Myocyte (in vitro differentiated cells): ENCODE data around the gene PCDHGA5. TPM values are rescaled to one million over a fixed set of nuclear protein-coding genes. Genes with fewer than 3 reads are reported as not detected.
"Not testable (repeated sequence)": the region's sequence is repeated elsewhere in the genome, so short reads cannot be mapped to it uniquely, and the experiment has no call there.

Experiments
- DNase-seq: peaks from one replicate; pipeline ENCODE4 v3.0.0-alpha.2; 2012; ENCODE audit warnings: low read depth
- total RNA-seq: library from RNA; depleted of rRNA; stranded (reverse); fragments of >200 nt; gene quantifications from 2 replicates; pipeline ENCODE4 v1.2.3, GENCODE V29; 2014

The PCDHGA5 gene
- total RNA-seq, 1 donor from 2014 or later, result 2.2 TPM

- no peak for DNase-seq
These were observed 20.7 kb downstream of the PCDHGA5 start for GRCh38 chr5:141384471-141385267.

GRCh38 chr5:141387557-141388311, 23.8 kb downstream of the PCDHGA5 start, which contains the start of gene PCDHGB4:
PCDHGB4 (plus strand) TSS chr5:141387698; CDS start chr5:141387885, 187 bp downstream.
- DNase-seq, result not testable (repeated sequence)

GRCh38 chr5:141388661-141389060, 24.7 kb downstream of the PCDHGA5 start:
- no peak for DNase-seq

GRCh38 chr5:141389153-141390042, 25.4 kb downstream of the PCDHGA5 start:
- no peak for DNase-seq

GRCh38 chr5:141392429-141393198, 28.7 kb downstream of the PCDHGA5 start, which contains the start of gene PCDHGA8:
PCDHGA8 (plus strand) TSS chr5:141392633; CDS start chr5:141392814, 181 bp downstream.
- peak; percentile 14 for DNase-seq

GRCh38 chr5:141393267-141393666, 29.3 kb downstream of the PCDHGA5 start:
- no peak for DNase-seq

GRCh38 chr5:141394401-141395187, 30.6 kb downstream of the PCDHGA5 start:
- DNase-seq, result not testable (repeated sequence)

- DNase-seq, result not testable (repeated sequence)
These were observed 34.0 kb downstream of the PCDHGA5 start, which contains the start of gene PCDHGB5 for GRCh38 chr5:141397756-141398551. PCDHGB5 (plus strand) TSS chr5:141397947; CDS start chr5:141398128, 181 bp downstream.

GRCh38 chr5:141398608-141399007, 34.6 kb downstream of the PCDHGA5 start:
- DNase-seq, result no peak

- DNase-seq, result no peak
These were observed 35.7 kb downstream of the PCDHGA5 start for GRCh38 chr5:141399555-141400258.

GRCh38 chr5:141402553-141403243, 38.7 kb downstream of the PCDHGA5 start, which contains the start of gene PCDHGA9:
PCDHGA9 (plus strand) TSS chr5:141402778; CDS start chr5:141402953, 175 bp downstream.
- no peak for DNase-seq

GRCh38 chr5:141403387-141403786, 39.4 kb downstream of the PCDHGA5 start:
- no peak for DNase-seq

GRCh38 chr5:141407790-141408505, 44.0 kb downstream of the PCDHGA5 start, which contains the start of gene PCDHGB6:
PCDHGB6 (plus strand) TSS chr5:141408021; CDS start chr5:141408203, 182 bp downstream.
- not testable (repeated sequence) for DNase-seq

- no peak for DNase-seq
These were observed 45.8 kb downstream of the PCDHGA5 start for GRCh38 chr5:141409598-141410306.

GRCh38 chr5:141411575-141411974, 47.6 kb downstream of the PCDHGA5 start:
- DNase-seq, result peak; percentile 37
